Sigmoid colon (tissue), 7 donors: ENCODE results near the gene HSPA1A. TPM values are rescaled to one million over a fixed set of nuclear protein-coding genes. Genes with fewer than 3 reads are reported as not detected.

ENCODE experiments used
- DNase-seq: peaks from one replicate; pipeline ENCODE4 v3.0.0-alpha.2; 2019
- H3K27ac ChIP-seq, 4 donors: fragments of 200-600 bp; sonication (generic); one replicate each; pipeline ENCODE4 v1.5.1; 2016 to 2019; ENCODE audit warnings: mild to moderate bottlenecking in 1 of 4
- H3K27me3 ChIP-seq, 3 donors: fragments of 200-600 bp; sonication (generic); one replicate each; pipeline ENCODE4 v1.5.1; 2019; ENCODE audit warnings: mild to moderate bottlenecking in 1 of 3
- H3K36me3 ChIP-seq, 4 donors: fragments of 200-600 bp; sonication (generic); one replicate each; pipeline ENCODE4 v1.5.1; 2016 to 2019
- H3K4me1 ChIP-seq, 4 donors: fragments of 200-600 bp; sonication (generic); one replicate each; pipeline ENCODE4 v1.5.1; 2017 to 2019
- H3K4me3 ChIP-seq, 4 donors: fragments of 200-600 bp; sonication (generic); one replicate each; pipeline ENCODE4 v1.5.1; 2017 to 2019; ENCODE audit warnings: mild to moderate bottlenecking in 2 of 4, moderate library complexity in 1 of 4
- H3K9me3 ChIP-seq, 4 donors: fragments of 200-600 bp in 3 of 4; sonication (generic) in 3 of 4; one replicate each; pipeline versions ENCODE4 v1.5.1 to v1.6.1; 2013 to 2019
- EP300 ChIP-seq, 4 donors: sonication (generic); formaldehyde crosslinking; IDR thresholded peaks; one replicate each; pipeline ENCODE4 v1.6.1; 2017; ENCODE audit warnings: antibody characterized with exemption in 4 of 4
- POLR2A ChIP-seq, 2 donors: fragments of 450-650 bp; IDR thresholded peaks; one replicate each; pipeline ENCODE4 v1.6.1; 2016; ENCODE audit warnings: antibody characterized with exemption in 2 of 2, mild to moderate bottlenecking in 2 of 2, moderate library complexity in 2 of 2
- POLR2AphosphoS5 ChIP-seq, 4 donors: sonication (generic); formaldehyde crosslinking; IDR thresholded peaks; one replicate each; pipeline ENCODE4 v1.6.1; 2017; ENCODE audit warnings: antibody characterized with exemption in 4 of 4
- WGBS, 2 donors: extraction: QIAGEN DNeasy Blood & Tissue Kit; methylation state at CpG; one replicate each; pipeline ENCODE4 v1.1.7; 2013; 5-methylcytosine and 5-hydroxymethylcytosine counted together
- intact Hi-C: fragments of 100-400 bp; cut with DNase I; formaldehyde crosslinking; loops from one replicate; pipeline ENCODE4 v1.15.1; 2023
- polyA plus RNA-seq, 3 donors: library from polyadenylated mRNA; stranded (reverse); fragments of 200-250 nt; gene quantifications; one replicate each; pipeline ENCODE4 v1.2.3, GENCODE V29; 2013
- total RNA-seq, 4 donors: library from RNA; depleted of rRNA; stranded (reverse); fragments of >200 nt; gene quantifications; one replicate each; pipeline ENCODE4 v1.1.0, GENCODE V29; 2016
- TF ChIP-seq, protein P1 (sequence below), 4 experiments: fragments of 450-650 bp in 3 of 4; fragments of 200-600 bp in 1 of 4; IDR thresholded peaks; one replicate each; pipeline ENCODE4 v1.5.1; 2016 to 2019; ENCODE audit warnings: antibody characterized with exemption in 4 of 4, mild to moderate bottlenecking in 3 of 4, moderate library complexity in 2 of 4
- donor health status: healthy with polysubstance abuse.
- donor health status: Bipolar disorder and iron deficiency.
- donor health status: healthy.

The HSPA1A gene
- total and polyA plus RNA-seq, 7 donors: 39.0 to 321 (median 147) TPM

DNA sequence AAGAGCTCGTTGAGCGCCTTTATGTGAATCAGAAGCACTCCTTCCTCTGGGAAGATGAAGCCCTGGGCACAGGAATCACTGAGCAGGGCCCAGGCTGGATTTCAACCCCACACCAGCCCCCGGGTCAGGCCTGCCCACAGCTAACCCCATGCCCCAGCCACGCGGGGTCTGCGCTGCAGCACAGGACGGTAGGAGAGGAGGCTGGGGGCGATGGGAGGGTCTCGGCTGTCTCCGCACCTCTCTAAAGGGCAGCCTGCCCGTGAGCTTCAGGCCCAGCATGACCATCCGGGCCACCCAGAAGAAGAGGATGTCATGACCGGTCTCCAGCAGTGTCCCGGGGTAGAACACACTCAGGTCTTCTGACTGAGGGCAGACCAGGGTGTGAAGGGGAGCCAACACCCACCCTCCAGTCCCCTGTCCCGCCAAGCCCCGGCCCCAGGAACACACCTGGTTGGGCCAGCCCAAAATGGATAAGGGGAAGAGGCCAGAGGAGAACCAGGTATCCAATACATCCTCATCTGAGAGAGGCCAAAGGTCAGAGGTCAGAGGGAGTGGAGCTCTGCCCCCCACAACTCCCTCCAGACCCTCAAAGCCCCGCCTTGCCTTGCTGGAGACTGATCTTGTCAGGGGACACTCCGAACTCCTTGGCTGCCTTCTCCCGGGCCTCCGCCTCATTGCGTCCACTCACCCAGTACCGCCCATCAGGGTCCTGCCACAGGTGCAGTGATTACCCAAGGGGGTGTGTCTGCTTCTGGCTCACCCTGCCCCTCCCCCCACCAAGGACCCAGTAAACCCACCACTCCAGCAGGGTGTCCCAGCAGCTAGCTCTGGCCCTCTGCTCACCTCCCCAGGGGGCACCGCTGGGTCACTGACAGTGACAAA lies 33.9 kb upstream of the HSPA1A start:
- no peak for DNase-seq
- H3K9me3 ChIP-seq: no peaks in the 10 kb centered on the region
- H3K27me3 ChIP-seq: no peaks in the 10 kb centered on the region
- TF ChIP-seq POLR2AphosphoS5 (IDR thresholded peaks at IDR 0.05): no peak
- TF ChIP-seq, protein P1, sequence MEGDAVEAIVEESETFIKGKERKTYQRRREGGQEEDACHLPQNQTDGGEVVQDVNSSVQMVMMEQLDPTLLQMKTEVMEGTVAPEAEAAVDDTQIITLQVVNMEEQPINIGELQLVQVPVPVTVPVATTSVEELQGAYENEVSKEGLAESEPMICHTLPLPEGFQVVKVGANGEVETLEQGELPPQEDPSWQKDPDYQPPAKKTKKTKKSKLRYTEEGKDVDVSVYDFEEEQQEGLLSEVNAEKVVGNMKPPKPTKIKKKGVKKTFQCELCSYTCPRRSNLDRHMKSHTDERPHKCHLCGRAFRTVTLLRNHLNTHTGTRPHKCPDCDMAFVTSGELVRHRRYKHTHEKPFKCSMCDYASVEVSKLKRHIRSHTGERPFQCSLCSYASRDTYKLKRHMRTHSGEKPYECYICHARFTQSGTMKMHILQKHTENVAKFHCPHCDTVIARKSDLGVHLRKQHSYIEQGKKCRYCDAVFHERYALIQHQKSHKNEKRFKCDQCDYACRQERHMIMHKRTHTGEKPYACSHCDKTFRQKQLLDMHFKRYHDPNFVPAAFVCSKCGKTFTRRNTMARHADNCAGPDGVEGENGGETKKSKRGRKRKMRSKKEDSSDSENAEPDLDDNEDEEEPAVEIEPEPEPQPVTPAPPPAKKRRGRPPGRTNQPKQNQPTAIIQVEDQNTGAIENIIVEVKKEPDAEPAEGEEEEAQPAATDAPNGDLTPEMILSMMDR (IDR thresholded peaks at IDR 0.05): no peak
- no peak for TF ChIP-seq EP300 (IDR thresholded peaks at IDR 0.05)
- TF ChIP-seq POLR2A (IDR thresholded peaks at IDR 0.05): no peak
- H3K27ac ChIP-seq: no peak overlapping the region
- 95 to 96% methylated on average over 23 of the region's 23 CpGs for WGBS, 2 donors
- intact Hi-C loops: no loop called here
- peaks cover 17 to 79% (median 59%) of the 10 kb centered on the region in 4 donors for H3K36me3 ChIP-seq
- peaks cover 0 to 10% (median 9%) of the 10 kb centered on the region in 4 donors for H3K4me1 ChIP-seq
- H3K4me3 ChIP-seq: no peak overlapping the region

DNA sequence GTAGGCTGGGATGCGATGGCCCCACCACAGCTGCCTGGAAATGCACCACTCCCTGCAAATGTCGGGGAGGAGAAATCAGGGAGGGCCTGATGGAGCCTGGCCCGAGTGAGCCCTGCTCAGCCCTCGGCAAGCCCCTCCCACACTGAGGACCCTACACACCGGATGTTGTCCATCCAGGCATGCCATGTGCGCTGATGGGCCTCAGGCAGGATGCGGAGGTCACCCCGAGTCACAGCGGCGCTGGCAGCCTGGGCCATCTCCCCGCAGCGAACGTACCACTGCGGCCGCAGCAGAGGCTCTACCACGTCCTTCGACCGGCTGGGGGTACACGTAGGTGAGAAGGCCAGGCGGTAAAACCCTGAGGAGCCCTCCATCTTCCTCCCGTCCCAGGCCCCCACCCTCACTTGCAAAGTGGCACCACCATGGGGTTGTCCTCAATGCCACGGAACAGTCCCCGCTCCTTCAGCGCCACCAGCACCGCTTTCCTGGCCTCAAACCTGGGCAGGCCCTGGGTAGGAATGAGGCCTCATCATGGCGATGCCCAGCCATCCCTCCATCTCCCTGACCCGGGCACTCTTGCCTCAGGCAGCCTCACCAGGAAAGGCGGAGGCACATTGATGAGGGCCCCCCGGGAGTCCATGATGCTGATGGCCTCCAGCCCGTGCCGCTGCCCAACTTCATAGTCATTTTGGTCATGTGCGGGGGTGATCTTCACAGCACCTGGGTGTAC lies 33.1 kb upstream of the HSPA1A start:
- H3K9me3 ChIP-seq: no peaks in the 10 kb centered on the region
- intact Hi-C loops: no loop called here
- WGBS, 2 donors: 94% methylated on average over 32 of the region's 32 CpGs
- peaks cover 0 to 3% (median 1%) of the 10 kb centered on the region in 4 donors for H3K4me1 ChIP-seq
- H3K27me3 ChIP-seq: no peaks in the 10 kb centered on the region
- DNase-seq: no peak
- no peak overlapping the region for H3K4me3 ChIP-seq
- no peak overlapping the region for H3K27ac ChIP-seq
- TF ChIP-seq POLR2AphosphoS5 (IDR thresholded peaks at IDR 0.05) (no peak), POLR2A (IDR thresholded peaks at IDR 0.05) (no peak), EP300 (IDR thresholded peaks at IDR 0.05) (no peak)
- TF ChIP-seq, protein P1 (IDR thresholded peaks at IDR 0.05): no peak
- H3K36me3 ChIP-seq: peaks cover 17 to 86% (median 59%) of the 10 kb centered on the region in 4 donors

DNA sequence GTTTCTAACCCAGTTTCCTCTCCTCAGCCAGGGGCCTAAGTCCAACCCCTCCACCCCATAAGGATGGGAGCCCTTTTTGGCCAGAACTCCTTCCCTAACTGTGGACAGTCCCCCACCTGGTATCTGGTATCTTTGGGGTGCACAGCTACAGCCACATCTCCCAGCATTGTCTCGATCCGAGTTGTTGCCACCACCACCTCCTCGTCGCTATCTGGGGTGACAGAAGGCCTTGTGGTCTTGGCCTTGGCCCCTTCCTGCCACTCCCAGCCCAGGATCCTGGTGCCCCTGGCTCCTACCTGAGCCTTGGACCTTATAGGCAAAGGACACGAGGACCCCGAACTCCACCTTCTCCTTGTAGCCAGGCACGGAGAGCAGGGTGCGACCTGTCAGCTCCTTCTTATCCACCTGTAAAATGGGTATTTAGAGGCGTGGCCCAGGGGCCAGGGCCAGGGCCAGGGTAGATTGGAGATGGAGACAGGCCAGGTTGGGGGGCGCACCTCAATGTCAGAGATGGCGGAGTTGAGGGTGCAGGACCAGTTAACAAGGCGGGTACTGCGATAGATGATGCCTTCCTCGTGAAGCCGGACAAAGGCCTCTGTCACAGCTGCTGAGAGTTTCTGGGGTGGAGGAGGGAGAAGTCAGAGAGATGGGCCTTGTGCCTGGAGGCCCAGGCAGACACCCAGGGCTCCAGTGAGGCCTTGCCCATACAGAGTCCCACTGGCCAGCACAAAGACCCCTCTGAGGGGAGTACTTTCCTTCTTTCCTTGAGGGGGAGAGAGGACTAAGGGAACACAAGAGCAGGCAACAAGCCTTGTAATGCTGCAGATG lies 31.0 kb upstream of the HSPA1A start:
- WGBS, 2 donors: 96 to 97% methylated on average over 15 of the region's 15 CpGs
- DNase-seq: no peak
- TF ChIP-seq POLR2AphosphoS5 (IDR thresholded peaks at IDR 0.05): no peak
- TF ChIP-seq, protein P1 (IDR thresholded peaks at IDR 0.05): no peak
- no peak for TF ChIP-seq POLR2A (IDR thresholded peaks at IDR 0.05)
- TF ChIP-seq EP300 (IDR thresholded peaks at IDR 0.05): no peak
- Histone ChIP-seq H3K4me3 (no peak overlapping the region), H3K27ac (no peak overlapping the region), H3K27me3 (no peaks in the 10 kb centered on the region), H3K36me3 (peaks cover 17 to 83% (median 51%) of the 10 kb centered on the region in 4 donors), H3K9me3 (no peaks in the 10 kb centered on the region), H3K4me1 (no peaks in the 10 kb centered on the region)
- intact Hi-C loops: no loop called here

DNA sequence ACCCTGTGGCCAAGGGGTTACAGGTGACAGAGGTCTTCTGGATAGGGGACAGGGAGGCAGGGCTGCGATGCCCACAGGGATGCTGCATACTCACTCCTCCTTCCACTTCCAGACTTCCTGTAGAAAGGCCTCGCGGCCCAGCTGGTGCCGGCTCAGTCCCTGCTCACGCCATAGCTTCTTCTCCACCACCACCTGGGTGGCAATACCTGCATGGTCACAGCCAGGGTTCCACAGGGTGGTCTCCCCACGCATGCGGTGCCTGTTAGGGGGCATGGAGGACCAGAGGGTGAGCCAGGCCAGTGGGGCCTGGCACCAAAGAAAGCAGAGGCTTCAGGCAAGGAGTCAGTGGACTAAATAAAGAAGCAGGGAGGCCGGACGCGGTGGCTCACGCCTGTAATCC lies 29.9 kb upstream of the HSPA1A start:
- Histone ChIP-seq H3K4me3 (no peak overlapping the region), H3K27ac (no peak overlapping the region), H3K27me3 (no peaks in the 10 kb centered on the region), H3K9me3 (no peaks in the 10 kb centered on the region), H3K36me3 (peaks cover 17 to 83% (median 42%) of the 10 kb centered on the region in 4 donors), H3K4me1 (no peaks in the 10 kb centered on the region)
- no peak for DNase-seq
- TF ChIP-seq POLR2AphosphoS5 (IDR thresholded peaks at IDR 0.05) (no peak), POLR2A (IDR thresholded peaks at IDR 0.05) (no peak), EP300 (IDR thresholded peaks at IDR 0.05) (no peak)
- TF ChIP-seq, protein P1 (IDR thresholded peaks at IDR 0.05): no peak
- intact Hi-C loops: no loop called here
- WGBS, 2 donors: 97% methylated on average over 11 of the region's 11 CpGs
